K562 (cell line): ENCODE measurements around the gene PRKAG2. TPM values are rescaled to one million over a fixed set of nuclear protein-coding genes. Genes with fewer than 3 reads are reported as not detected.

Source experiments
- ATAC-seq: fragments of 200-7000 bp; cut with Tn5 transposase; 3 replicates; pipeline ENCODE4 v1.9.1; 2020; ENCODE audit warnings: moderate library complexity
- BruUV-seq: library from RNA; stranded (reverse); fragments of 400-500 nt; replicated peaks from 2 replicates; lab custom pipeline; 2021; lab: Mats Ljungman, UMichigan
- CTCF ChIA-PET: fragments of 300-600 bp; formaldehyde crosslinking; extraction: SDS; loops from one replicate; lab custom pipeline; 2021; ENCODE audit warnings: low intra/inter-chr PET ratio; lab: Yijun Ruan, JAX
- POLR2A ChIA-PET: fragments of 300-600, 350-650 bp; sonication (Branson Sonifier 250); formaldehyde crosslinking; extraction: SDS; loops from one replicate; lab custom pipeline; 2021; ENCODE audit warnings: antibody characterized with exemption, inconsistent platforms; lab: Yijun Ruan, JAX
- DNase-seq, 4 experiments: peaks; one replicate each; pipeline versions ENCODE4 v3.0.0 to v3.0.0-alpha.2; 2011 to 2018; ENCODE audit warnings: low spot score in 3 of 4, mixed read lengths in 3 of 4; ENCODE audit errors: extremely low read depth in 1 of 4
- FAIRE-seq: peaks from 2 replicates; lab custom pipeline; 2011; peaks lifted over from hg19 to GRCh38; lab: Jason Lieb, UNC
- H2AFZ ChIP-seq: 2 replicates; pipeline ENCODE4 v1.6.0; 2011; ENCODE audit warnings: low read depth, low read length, control low read depth, inconsistent platforms
- H3K27ac ChIP-seq: fragments of 200-600 bp; 3 replicates; pipeline ENCODE4 v1.8.0; 2011; ENCODE audit warnings: low read depth, mild to moderate bottlenecking, control low read depth, inconsistent platforms, low read length, moderate library complexity, mixed read lengths; ENCODE audit errors: extremely low read depth
- H3K27me3 ChIP-seq, 2 experiments: fragments of 300-600 bp in 1 of 2; 2 replicates in 1 of 2; 3 replicates in 1 of 2; pipeline versions ENCODE4 v1.6.0 to v1.8.0; 2011; ENCODE audit warnings: inconsistent platforms in 2 of 2, low read length in 2 of 2, mild to moderate bottlenecking in 1 of 2, mixed read lengths in 1 of 2, moderate library complexity in 1 of 2; ENCODE audit not compliant: control insufficient read depth in 2 of 2, insufficient read depth in 2 of 2
- H3K36me3 ChIP-seq: fragments of 300-600 bp; 3 replicates; pipeline ENCODE4 v1.8.0; 2011; ENCODE audit warnings: mild to moderate bottlenecking, low read length, inconsistent platforms; ENCODE audit not compliant: control insufficient read depth, insufficient read depth
- H3K4me1 ChIP-seq, 2 experiments: fragments of 200-600 bp in 1 of 2; replicated peaks in 1 of 2; 2 replicates in 1 of 2; 3 replicates in 1 of 2; pipeline versions ENCODE4 v1.5.1 to v1.8.0; 2011; ENCODE audit warnings: inconsistent platforms in 2 of 2, low read length in 2 of 2, mild to moderate bottlenecking in 1 of 2, mixed read lengths in 1 of 2, moderate library complexity in 1 of 2; ENCODE audit not compliant: control insufficient read depth in 2 of 2, insufficient read depth in 2 of 2
- H3K4me2 ChIP-seq: 2 replicates; pipeline ENCODE4 v1.6.1; 2011; ENCODE audit warnings: low read length, control low read depth, inconsistent platforms, mixed read lengths; ENCODE audit not compliant: insufficient read depth
- H3K4me3 ChIP-seq: fragments of 200-600 bp; sonication (generic), shearing (Covaris generic); 2 replicates; pipeline ENCODE4 v1.5.1; 2016; ENCODE audit warnings: control low read depth, inconsistent platforms
- H3K79me2 ChIP-seq: fragments of 200-600 bp; 3 replicates; pipeline ENCODE4 v1.8.0; 2011; ENCODE audit warnings: low read length, inconsistent platforms; ENCODE audit not compliant: control insufficient read depth, insufficient read depth
- H3K9ac ChIP-seq, 2 experiments: 2 replicates each; pipeline versions ENCODE4 v1.6.0 to v1.6.1; 2011; ENCODE audit warnings: low read depth in 2 of 2, low read length in 2 of 2, control low read depth in 1 of 2, inconsistent platforms in 1 of 2, mild to moderate bottlenecking in 1 of 2, mixed read lengths in 1 of 2; ENCODE audit not compliant: insufficient read depth in 1 of 2
- H3K9me1 ChIP-seq: one replicate; pipeline ENCODE4 v1.6.0; 2011; ENCODE audit warnings: inconsistent platforms, mild to moderate bottlenecking, low read length, moderate library complexity; ENCODE audit not compliant: control insufficient read depth, insufficient read depth
- H3K9me3 ChIP-seq: replicated peaks from 2 replicates; pipeline ENCODE4 v1.5.1; 2011; ENCODE audit warnings: low read depth, low read length, inconsistent platforms; ENCODE audit not compliant: control insufficient read depth, insufficient read depth
- H4K20me1 ChIP-seq: replicated peaks from 2 replicates; pipeline ENCODE4 v1.6.1; 2011; ENCODE audit warnings: low read length, inconsistent platforms, mixed read lengths; ENCODE audit not compliant: control insufficient read depth, insufficient read depth
- C11orf30 ChIP-seq: fragments of 450-650 bp; IDR thresholded peaks from 2 replicates; pipeline ENCODE4 v1.6.1; 2016; ENCODE audit warnings: low read depth, mild to moderate bottlenecking
- FOSL1 ChIP-seq: fragments of 200-800 bp; sonication (Bioruptor generic); conservative IDR thresholded peaks from 2 replicates; pipeline ENCODE4 v1.6.1; 2016; ENCODE audit warnings: missing genetic modification characterization, missing compliant biosample characterization
- HNRNPLL ChIP-seq: fragments of 200-400 bp; formaldehyde crosslinking; IDR thresholded peaks from 2 replicates; pipeline ENCODE4 v1.6.1; 2017; ENCODE audit warnings: low read length, low read depth, mild to moderate bottlenecking; ENCODE audit not compliant: poor library complexity, severe bottlenecking
- MAFG ChIP-seq: fragments of 450-650 bp; conservative IDR thresholded peaks from 2 replicates; pipeline ENCODE4 v1.6.1; 2016; ENCODE audit warnings: missing genetic modification characterization, missing compliant biosample characterization
- NFE2 ChIP-seq: IDR thresholded peaks from 2 replicates; pipeline ENCODE4 v1.6.1; 2014; ENCODE audit warnings: antibody characterized with exemption, low read depth
- ZNF316 ChIP-seq: fragments of 450-650 bp; IDR thresholded peaks from 2 replicates; pipeline ENCODE4 v1.6.1; 2016
- WGBS: fragments of 100-300 bp; shearing (Covaris generic); methylation state at CpG from one replicate; pipeline ENCODE4 v1.1.6; 2016; ENCODE audit warnings: low coverage, mixed read lengths; ENCODE audit not compliant: insufficient coverage; ENCODE audit errors: missing lambda C conversion rate; 5-methylcytosine and 5-hydroxymethylcytosine counted together
- in situ Hi-C: fragments of 300-500 bp; cut with MboI; formaldehyde crosslinking; loops from 4 replicates; pipeline ENCODE4 v1.15.0; 2018; ENCODE audit warnings: inconsistent platforms, mixed read lengths
- intact Hi-C: fragments of 100-400 bp; cut with micrococcal nuclease; formaldehyde crosslinking; loops from 2 replicates; pipeline ENCODE4 v1.14.2; 2022
- polyA plus RNA-seq, 8 experiments: library from polyadenylated mRNA; depleted of rRNA in 4 of 8; stranded (reverse) in 5 of 8; unstranded in 3 of 8; fragments of >200 nt; fragmentation: Nextera tagmentation in 2 of 8; fragmentation: Illumina TruSeq in 1 of 8; extraction: Ambion mirVana in 2 of 8; extraction: Trizol in 1 of 8; gene quantifications; 2 replicates each; pipeline versions ENCODE4 v1.2.1 to v1.2.3, GENCODE V29; 2011 to 2014; ENCODE audit warnings: inconsistent platforms in 1 of 8, missing spikeins in 1 of 8
- total RNA-seq, 7 experiments: library from RNA; depleted of rRNA in 6 of 7; stranded (reverse); fragments of >200 nt in 6 of 7; fragmentation: Illumina TruSeq in 2 of 7; extraction: Trizol in 2 of 7; gene quantifications; 2 replicates each; pipeline versions ENCODE4 v1.2.1 to v1.2.3, GENCODE V29; 2011 to 2021; ENCODE audit warnings: low replicate concordance in 1 of 7
- TF ChIP-seq, protein P1 (sequence below): fragments of 450-650 bp; IDR thresholded peaks from 2 replicates; pipeline ENCODE4 v1.6.1; 2018; ENCODE audit not compliant: partially characterized antibody
- TF ChIP-seq, protein P2 (sequence below): sonication (generic); formaldehyde crosslinking; IDR thresholded peaks from 2 replicates; pipeline ENCODE4 v1.8.0; 2022; ENCODE audit warnings: missing genetic modification reagents, mild to moderate bottlenecking, moderate library complexity, borderline replicate concordance

Gene PRKAG2
- total and polyA plus RNA-seq, 9 of the 15 experiments (the other 6 are each of a cell fraction or from before 2014, with no cell fraction given): 0.99 to 5.6 (median 3.3) TPM

DNA sequence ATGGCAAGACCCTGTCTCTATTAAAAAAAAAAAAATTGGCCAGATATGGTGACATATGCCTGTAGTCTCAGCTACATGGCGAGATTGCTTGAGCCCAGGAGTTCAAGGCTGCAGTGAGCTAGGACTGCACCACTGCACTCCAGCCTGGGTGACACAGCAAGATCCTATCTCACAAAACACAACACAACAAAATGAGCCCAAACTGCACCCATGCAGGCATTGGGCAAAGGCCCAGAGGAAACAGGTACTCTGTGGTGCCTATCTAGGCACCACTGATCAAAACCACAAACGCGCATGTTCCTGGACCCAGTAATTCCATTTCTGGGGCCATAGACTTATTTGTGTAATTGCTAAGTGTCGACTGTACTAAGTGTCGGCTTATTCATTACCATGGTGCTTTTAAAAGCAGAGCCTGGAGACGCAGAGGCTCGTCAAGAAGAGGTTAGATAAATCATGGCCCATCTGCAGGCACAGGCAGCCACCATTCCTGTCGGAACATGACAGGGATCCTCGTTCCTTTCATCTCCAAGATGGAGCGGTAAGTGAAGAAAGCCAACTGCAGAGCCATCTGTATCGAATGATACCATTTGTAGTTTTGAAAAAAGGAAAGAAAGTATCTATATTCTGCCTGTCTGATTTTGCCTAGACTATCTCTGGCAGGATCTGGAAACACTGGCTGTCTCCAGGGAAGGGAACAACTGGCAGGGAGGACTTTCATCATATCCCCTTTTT is 196.9 kb downstream of the PRKAG2 start:
- 6% methylated on average over 11 of the region's 11 CpGs for WGBS
- ATAC-seq (peak; percentile 45; the same call in 2 of the 3 replicates), FAIRE-seq (peak; percentile 48), DNase-seq (no peak)
- Histone ChIP-seq H3K36me3 (no peaks in the 10 kb centered on the region), H3K9me1 (no peaks in the 10 kb centered on the region), H4K20me1 (no peaks in the 10 kb centered on the region), H3K4me3 (no peak overlapping the region), H3K9me3 (no peaks in the 10 kb centered on the region), H3K9ac (no peak overlapping the region), H3K4me2 (no peak overlapping the region), H3K27me3 (peaks cover 55 to 77% of the 10 kb centered on the region in 2 experiments), H3K27ac (no peak overlapping the region)
- no TSS peak for BruUV-seq
- in situ Hi-C loops (no loop called here), intact Hi-C loops (no loop called here)
- ChIA-PET POLR2A (interaction anchor here (0.6 to 2.2 kb wide), 6 partner anchors 12 to 1329 kb away, joined by 3 to 9 read pairs (median 4); no protein-coding TSS in a partner anchor), CTCF (no interaction called here)
- TF ChIP-seq HNRNPLL (no peak), NFE2 (peak; percentile 87), ZNF316 (peak; percentile 42; the same call in 1 of the 2 replicates), FOSL1 (tag) (0 out of 2 replicates have a peak, but pooled peaks have one; percentile 27), C11orf30 (peak; percentile 67), MAFG (tag) (peak; percentile 44)
- TF ChIP-seq, protein P1, sequence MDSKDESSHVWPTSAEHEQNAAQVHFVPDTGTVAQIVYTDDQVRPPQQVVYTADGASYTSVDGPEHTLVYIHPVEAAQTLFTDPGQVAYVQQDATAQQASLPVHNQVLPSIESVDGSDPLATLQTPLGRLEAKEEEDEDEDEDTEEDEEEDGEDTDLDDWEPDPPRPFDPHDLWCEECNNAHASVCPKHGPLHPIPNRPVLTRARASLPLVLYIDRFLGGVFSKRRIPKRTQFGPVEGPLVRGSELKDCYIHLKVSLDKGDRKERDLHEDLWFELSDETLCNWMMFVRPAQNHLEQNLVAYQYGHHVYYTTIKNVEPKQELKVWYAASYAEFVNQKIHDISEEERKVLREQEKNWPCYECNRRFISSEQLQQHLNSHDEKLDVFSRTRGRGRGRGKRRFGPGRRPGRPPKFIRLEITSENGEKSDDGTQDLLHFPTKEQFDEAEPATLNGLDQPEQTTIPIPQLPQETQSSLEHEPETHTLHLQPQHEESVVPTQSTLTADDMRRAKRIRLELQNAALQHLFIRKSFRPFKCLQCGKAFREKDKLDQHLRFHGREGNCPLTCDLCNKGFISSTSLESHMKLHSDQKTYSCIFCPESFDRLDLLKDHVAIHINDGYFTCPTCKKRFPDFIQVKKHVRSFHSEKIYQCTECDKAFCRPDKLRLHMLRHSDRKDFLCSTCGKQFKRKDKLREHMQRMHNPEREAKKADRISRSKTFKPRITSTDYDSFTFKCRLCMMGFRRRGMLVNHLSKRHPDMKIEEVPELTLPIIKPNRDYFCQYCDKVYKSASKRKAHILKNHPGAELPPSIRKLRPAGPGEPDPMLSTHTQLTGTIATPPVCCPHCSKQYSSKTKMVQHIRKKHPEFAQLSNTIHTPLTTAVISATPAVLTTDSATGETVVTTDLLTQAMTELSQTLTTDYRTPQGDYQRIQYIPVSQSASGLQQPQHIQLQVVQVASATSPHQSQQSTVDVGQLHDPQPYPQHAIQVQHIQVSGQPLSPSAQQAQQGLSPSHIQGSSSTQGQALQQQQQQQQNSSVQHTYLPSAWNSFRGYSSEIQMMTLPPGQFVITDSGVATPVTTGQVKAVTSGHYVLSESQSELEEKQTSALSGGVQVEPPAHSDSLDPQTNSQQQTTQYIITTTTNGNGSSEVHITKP: peak; percentile 84
- TF ChIP-seq, protein P2, sequence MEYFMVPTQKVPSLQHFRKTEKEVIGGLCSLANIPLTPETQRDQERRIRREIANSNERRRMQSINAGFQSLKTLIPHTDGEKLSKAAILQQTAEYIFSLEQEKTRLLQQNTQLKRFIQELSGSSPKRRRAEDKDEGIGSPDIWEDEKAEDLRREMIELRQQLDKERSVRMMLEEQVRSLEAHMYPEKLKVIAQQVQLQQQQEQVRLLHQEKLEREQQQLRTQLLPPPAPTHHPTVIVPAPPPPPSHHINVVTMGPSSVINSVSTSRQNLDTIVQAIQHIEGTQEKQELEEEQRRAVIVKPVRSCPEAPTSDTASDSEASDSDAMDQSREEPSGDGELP (CRISPR knock-in tag): no peak
- TF ChIP-seq, all 486 proteins: peak for 6
- Histone ChIP-seq H3K4me1 (peaks cover 0 to 7% of the 10 kb centered on the region in 2 experiments; a peak in 1 of 5 replicates), H2AFZ (0 out of 2 replicates have a peak overlapping the region, but pooled peaks have one; percentile 25), H3K79me2 (no peaks in the 10 kb centered on the region)
